ENCODE measurements around the gene ZBTB16.

DNA sequence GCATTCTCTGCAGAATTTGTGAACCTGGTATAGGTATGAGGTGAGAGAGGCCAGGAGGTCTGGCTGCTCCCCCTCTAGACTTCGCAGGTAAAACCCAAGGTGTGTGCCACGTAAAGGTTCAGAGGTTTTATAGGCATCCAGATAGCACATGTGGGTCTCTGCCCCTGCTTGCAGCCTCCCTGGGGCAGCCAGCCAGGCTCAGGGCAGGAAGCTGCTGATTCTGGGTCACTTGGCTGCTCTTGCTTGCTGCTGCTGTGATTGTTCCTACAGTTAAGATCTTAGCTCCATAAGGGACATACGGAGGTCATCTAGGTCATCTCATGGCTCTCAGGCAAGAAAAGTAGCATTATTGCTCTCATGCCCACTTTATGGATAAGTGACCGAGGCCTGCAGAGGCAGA, 30.2 kb downstream of the ZBTB16 start:
- no peak for TF ChIP-seq TCF7L2 (IDR thresholded peaks at IDR 0.05; ENCODE audit: borderline replicate concordance, low read depth, low read length)
- no peak for TF ChIP-seq ZNF645 (tag by site-specific recombination; IDR thresholded peaks at IDR 0.05)
- TF ChIP-seq CTCF (tag by site-specific recombination; IDR thresholded peaks at IDR 0.05): no peak
- no peak for TF ChIP-seq KLF16 (tag by site-specific recombination; IDR thresholded peaks at IDR 0.05)
- TF ChIP-seq, protein P1, sequence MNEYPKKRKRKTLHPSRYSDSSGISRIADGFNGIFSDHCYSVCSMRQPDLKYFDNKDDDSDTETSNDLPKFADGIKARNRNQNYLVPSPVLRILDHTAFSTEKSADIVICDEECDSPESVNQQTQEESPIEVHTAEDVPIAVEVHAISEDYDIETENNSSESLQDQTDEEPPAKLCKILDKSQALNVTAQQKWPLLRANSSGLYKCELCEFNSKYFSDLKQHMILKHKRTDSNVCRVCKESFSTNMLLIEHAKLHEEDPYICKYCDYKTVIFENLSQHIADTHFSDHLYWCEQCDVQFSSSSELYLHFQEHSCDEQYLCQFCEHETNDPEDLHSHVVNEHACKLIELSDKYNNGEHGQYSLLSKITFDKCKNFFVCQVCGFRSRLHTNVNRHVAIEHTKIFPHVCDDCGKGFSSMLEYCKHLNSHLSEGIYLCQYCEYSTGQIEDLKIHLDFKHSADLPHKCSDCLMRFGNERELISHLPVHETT (tag by site-specific recombination; IDR thresholded peaks at IDR 0.05): no peak
- no peak for TF ChIP-seq HIC1 (tag by site-specific recombination; IDR thresholded peaks at IDR 0.05)
- no peak for TF ChIP-seq ZBTB21 (tag by site-specific recombination; IDR thresholded peaks at IDR 0.05)
- TF ChIP-seq, protein P2, sequence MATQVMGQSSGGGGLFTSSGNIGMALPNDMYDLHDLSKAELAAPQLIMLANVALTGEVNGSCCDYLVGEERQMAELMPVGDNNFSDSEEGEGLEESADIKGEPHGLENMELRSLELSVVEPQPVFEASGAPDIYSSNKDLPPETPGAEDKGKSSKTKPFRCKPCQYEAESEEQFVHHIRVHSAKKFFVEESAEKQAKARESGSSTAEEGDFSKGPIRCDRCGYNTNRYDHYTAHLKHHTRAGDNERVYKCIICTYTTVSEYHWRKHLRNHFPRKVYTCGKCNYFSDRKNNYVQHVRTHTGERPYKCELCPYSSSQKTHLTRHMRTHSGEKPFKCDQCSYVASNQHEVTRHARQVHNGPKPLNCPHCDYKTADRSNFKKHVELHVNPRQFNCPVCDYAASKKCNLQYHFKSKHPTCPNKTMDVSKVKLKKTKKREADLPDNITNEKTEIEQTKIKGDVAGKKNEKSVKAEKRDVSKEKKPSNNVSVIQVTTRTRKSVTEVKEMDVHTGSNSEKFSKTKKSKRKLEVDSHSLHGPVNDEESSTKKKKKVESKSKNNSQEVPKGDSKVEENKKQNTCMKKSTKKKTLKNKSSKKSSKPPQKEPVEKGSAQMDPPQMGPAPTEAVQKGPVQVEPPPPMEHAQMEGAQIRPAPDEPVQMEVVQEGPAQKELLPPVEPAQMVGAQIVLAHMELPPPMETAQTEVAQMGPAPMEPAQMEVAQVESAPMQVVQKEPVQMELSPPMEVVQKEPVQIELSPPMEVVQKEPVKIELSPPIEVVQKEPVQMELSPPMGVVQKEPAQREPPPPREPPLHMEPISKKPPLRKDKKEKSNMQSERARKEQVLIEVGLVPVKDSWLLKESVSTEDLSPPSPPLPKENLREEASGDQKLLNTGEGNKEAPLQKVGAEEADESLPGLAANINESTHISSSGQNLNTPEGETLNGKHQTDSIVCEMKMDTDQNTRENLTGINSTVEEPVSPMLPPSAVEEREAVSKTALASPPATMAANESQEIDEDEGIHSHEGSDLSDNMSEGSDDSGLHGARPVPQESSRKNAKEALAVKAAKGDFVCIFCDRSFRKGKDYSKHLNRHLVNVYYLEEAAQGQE (tag by site-specific recombination; IDR thresholded peaks at IDR 0.05): no peak

All from HEK293 (cell line).